Hepatocyte (in vitro differentiated cells): ENCODE results near the gene TRIM16.
A peak's percentile ranks its signal among the peaks of the same experiment; 100 is the strongest.
"Not testable (repeated sequence)": the region's sequence is repeated elsewhere in the genome, so short reads cannot be mapped to it uniquely, and the experiment has no call there.

Experiments used
- CTCF ChIP-seq: fragments of 200-600 bp; sonication (generic); IDR thresholded peaks from 2 replicates; pipeline ENCODE4 v1.5.1; 2016; ENCODE audit warnings: antibody characterized with exemption, mild to moderate bottlenecking; ENCODE audit not compliant: poor library complexity
- EZH2 ChIP-seq: fragments of 200-600 bp; sonication (generic); IDR thresholded peaks from 2 replicates; pipeline ENCODE4 v1.6.1; 2016; ENCODE audit warnings: antibody characterized with exemption, mild to moderate bottlenecking, borderline replicate concordance

- TF ChIP-seq CTCF: peak; percentile 4
- not testable (repeated sequence) for TF ChIP-seq EZH2
Observed at GRCh38 chr17:15669526-15669925, 14.6 kb downstream of the TRIM16 start.
